ENCODE data around the gene STAM2.
"Not testable (repeated sequence)": the region's sequence is repeated elsewhere in the genome, so short reads cannot be mapped to it uniquely, and the experiment has no call there.

Gene STAM2
- total RNA-seq, result 14.1 to 61.3 (median 53.4) reads per million in 9 experiments

DNA sequence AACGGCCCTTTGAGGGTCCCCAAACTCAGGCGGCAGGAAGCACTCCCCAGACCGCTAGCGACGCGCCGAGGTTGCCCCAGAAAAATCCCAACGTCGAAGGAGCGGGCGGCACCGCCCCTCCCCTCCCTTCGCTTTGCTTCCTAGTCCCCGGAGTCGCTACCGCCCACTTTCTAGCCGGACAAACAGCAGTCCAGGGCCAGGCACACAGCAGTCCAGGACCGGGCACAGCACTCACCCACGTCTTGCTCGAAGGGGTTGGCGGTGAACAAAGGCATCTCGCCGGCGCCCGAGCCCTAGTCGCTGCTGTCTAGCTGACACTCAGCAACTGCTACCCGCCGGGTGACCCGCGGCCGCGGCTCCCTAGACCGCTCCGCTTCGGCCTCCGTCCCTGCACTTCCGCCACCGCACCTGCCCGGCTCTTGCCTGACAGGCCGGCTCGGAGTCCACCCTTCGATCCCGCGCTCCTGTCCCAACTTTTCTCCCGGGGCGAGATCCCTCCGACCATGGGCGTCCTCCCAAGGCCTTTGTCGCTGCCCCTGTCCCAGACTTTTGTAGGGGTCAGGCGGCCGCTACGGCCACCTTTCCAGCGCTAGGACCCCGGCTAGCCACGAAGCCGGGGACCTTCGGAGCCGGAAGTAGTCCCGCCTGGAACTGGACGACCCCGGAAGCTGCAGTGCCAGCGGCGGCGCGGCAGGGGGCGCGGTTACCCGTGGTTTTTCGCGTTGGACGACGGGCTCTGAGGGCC lies at the start of gene STAM2:
TSS of gene STAM2 (minus strand) at position 396 of the 745 bp plus-strand sequence. CDS start at position 275, 121 bp downstream.
- H3K27me3 Mint-ChIP-seq, result peaks cover under 1 to 15% of the 10 kb centered on the region in 2 donors
- H3K27ac Mint-ChIP-seq, result peak within 1 kb of the TSS; percentile 100
- H3K9me3 Mint-ChIP-seq, result no peaks in the 10 kb centered on the region
- H3K4me3 Mint-ChIP-seq, result peak within 1 kb of the TSS; percentile 98 to 99
- peak; percentile 91 to 96 (median 95) for DNase-seq
- H3K36me3 Mint-ChIP-seq (ENCODE audit: insufficient read depth), result peaks cover 9% of the 10 kb centered on the region
- H3K4me1 Mint-ChIP-seq (ENCODE audit: low read depth in 2 of 2), result peaks cover 22 to 31% of the 10 kb centered on the region in 2 donors
- peak; percentile 89 for ATAC-seq (replicated peaks)

DNA sequence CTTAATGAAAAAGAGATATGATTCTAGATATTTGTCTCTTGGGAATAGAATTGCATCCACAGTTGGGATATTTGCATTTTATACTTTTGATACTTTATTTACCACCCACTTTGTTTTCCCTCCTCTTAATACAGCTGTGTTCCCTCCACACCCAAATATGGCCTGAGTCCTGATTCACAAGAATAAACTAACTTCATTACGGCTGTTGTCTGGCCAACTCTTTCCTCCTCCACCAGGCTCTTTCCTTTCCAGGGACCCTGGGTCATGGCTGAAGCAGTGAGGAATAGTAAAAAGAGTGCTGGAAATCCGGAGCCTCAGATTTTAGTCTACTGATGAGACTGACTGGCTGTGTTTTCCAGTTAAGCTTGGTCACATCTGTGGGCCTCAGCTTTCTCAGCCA lies 48.4 kb upstream of the STAM2 start:
- Mint-ChIP-seq H3K27me3 (peaks cover 24 to 25% of the 10 kb centered on the region in 2 donors), H3K27ac (no peak overlapping the region), H3K4me1 (ENCODE audit: low read depth in 2 of 2) (no peaks in the 10 kb centered on the region), H3K36me3 (ENCODE audit: insufficient read depth) (no peaks in the 10 kb centered on the region), H3K9me3 (no peaks in the 10 kb centered on the region), H3K4me3 (no peak overlapping the region)
- ATAC-seq (replicated peaks), result no peak
- no peak for DNase-seq

DNA sequence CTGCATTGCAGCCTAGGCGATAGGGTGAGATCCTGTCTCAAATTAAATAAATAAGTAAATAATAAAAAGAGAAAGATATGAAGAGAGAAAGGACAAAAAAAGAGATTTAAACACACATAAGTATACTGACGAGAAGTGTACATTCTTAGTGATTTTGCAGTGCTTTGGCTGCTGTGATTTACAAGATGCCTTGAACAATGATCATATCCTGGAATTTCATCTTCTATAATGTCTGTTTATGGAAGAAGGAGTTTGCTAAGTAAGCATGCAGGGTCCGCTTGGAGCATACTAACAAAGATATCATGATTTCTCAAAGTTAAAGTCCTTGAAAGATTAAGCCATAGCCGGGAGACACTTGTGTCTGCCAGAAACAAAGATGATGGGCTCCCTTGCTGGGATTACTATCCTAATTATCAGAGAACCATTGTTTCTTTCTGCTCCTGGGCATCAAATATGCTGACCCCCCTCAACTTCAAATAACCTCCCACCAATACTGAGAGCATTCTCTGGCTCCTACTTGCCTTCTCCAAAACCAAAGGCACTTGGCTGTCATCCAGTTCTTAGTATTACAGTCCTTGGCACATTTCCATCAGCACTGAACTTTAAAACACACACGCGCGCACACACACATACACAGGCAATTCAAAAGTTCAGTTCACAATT lies 47.5 kb upstream of the STAM2 start:
- H3K27ac Mint-ChIP-seq, result no peak overlapping the region
- H3K4me3 Mint-ChIP-seq, result no peak overlapping the region
- no peaks in the 10 kb centered on the region for H3K4me1 Mint-ChIP-seq (ENCODE audit: low read depth in 2 of 2)
- no peak for ATAC-seq (replicated peaks)
- no peak for DNase-seq
- no peaks in the 10 kb centered on the region for H3K9me3 Mint-ChIP-seq
- H3K36me3 Mint-ChIP-seq (ENCODE audit: insufficient read depth), result no peaks in the 10 kb centered on the region
- H3K27me3 Mint-ChIP-seq, result peaks cover 24 to 25% of the 10 kb centered on the region in 2 donors

DNA sequence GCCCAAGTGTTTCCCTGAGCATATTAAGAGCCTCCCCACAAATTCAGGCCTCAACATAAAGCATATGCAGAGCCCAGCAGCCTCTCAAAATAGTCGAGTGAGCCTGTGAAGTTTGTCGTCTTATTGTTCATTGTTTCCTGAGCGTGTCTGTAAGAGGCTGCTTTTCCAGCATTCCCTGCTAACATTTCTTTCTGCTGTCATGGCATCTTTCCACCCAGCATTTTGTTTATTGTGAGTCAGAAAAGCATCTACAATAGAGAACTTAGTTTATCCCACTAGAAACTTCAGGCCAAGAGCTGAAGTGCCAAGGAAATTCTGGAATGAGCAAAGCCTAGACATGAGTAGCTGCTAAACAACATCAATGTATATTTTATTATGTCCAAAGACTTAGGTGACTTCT lies 46.3 kb upstream of the STAM2 start:
- no peaks in the 10 kb centered on the region for H3K4me1 Mint-ChIP-seq (ENCODE audit: low read depth in 2 of 2)
- H3K4me3 Mint-ChIP-seq, result no peak overlapping the region
- H3K9me3 Mint-ChIP-seq, result no peaks in the 10 kb centered on the region
- DNase-seq, result no peak
- no peaks in the 10 kb centered on the region for H3K36me3 Mint-ChIP-seq (ENCODE audit: insufficient read depth)
- no peak overlapping the region for H3K27ac Mint-ChIP-seq
- peaks cover 18 to 24% of the 10 kb centered on the region in 2 donors for H3K27me3 Mint-ChIP-seq
- no peak for ATAC-seq (replicated peaks)

DNA sequence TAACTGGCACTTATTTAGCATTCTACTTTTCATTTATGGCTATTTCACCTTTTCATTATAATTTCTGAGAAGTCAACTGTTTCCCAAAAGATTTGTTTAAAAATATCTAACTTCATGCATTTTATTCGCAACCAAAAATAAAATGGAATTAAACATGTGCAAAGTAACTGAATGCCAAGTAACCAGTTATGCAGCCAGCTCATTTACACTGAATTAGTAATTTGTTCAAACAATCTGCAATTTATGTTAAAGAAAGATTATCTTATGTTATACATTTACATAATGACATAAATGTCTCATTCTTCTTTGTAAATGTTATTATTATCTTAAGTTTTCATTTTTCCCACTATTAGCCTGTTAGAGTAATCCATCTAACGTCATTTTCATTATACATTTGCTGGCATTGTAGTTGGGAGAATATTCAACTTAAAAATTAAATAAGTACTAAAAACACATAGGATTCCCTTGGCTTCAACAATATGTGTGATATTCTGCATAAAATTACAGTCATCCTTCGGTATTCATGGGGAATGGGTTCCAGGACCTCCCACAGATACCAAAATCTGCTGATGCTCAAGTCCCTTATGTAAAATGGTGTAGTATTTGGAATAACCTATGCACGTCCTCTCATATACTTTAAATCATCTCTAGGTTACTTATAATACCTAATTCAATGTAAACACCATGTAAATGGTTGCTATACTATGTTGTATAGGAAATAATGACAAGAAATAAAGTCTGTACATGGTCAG lies 43.7 kb upstream of the STAM2 start:
- Mint-ChIP-seq H3K4me1 (ENCODE audit: low read depth in 2 of 2) (no peaks in the 10 kb centered on the region), H3K9me3 (no peaks in the 10 kb centered on the region), H3K36me3 (ENCODE audit: insufficient read depth) (no peaks in the 10 kb centered on the region), H3K27me3 (peaks cover 5 to 17% of the 10 kb centered on the region in 2 donors), H3K4me3 (no peak overlapping the region), H3K27ac (no peak overlapping the region)
- ATAC-seq (replicated peaks) (no peak), DNase-seq (no peak)

DNA sequence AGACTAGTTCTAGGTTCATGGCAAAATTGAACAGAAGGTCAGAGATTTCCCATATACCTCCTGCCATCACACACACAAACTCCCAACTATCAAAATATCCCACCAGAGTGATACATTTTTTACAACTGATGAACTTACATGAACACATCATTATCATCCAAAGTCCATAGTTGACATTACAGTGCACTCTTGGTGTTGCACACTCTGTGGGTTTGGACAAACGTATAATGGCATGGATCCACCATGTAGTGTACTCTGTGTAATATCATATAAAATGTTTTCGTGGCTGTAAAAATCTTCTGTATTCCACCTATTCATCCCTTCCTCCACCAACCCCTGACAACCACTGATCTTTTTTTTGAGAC lies 25.9 kb upstream of the STAM2 start:
- ATAC-seq (replicated peaks) (no peak), DNase-seq (no peak)
- Mint-ChIP-seq H3K4me1 (ENCODE audit: low read depth in 2 of 2) (no peaks in the 10 kb centered on the region), H3K36me3 (ENCODE audit: insufficient read depth) (no peaks in the 10 kb centered on the region), H3K27ac (no peak overlapping the region), H3K9me3 (no peaks in the 10 kb centered on the region), H3K27me3 (peaks cover 39 to 61% of the 10 kb centered on the region in 2 donors), H3K4me3 (no peak overlapping the region)

DNA sequence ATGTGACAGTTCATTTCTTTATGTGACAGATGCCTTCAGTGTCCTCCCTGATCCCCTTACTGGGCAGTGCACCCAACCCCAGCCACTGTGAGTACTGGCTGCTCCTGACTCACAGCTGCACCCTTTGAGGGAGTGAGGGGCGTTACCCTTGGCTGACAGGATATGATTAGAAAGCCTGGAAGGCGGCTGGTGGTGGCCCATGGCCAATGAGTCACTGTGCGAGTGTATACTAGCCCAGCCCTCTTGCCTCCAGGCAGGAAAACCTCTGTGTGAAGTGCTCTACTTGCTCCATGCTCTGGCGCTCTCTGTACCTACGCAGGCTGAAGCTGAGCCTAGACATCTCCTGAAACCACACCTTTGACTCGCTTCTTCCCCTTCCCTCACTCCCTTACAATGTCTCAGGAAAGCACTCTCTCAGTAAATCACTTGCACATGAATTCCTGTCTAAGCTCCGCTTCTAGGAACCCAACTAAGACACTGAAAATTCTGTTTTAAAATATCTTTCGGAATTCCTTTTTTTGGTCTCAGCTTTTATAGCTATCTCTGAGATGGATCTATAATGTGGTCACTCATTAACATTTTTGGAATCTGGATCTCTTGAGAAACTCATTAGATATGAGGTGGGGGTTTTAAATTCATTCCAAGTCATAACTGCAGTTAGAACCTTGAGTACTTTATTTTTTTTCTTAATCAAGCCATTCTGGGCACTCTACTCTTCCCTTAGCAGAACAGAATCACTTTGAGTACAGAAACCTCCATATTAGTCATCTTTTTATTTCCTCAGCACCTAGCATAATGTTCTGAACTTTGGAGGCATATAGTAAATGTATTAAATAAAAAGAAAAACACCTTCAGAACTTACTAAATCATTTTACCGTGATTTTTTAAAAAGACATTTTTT lies 25.3 kb upstream of the STAM2 start:
- Mint-ChIP-seq H3K36me3 (ENCODE audit: insufficient read depth) (no peaks in the 10 kb centered on the region), H3K4me1 (ENCODE audit: low read depth in 2 of 2) (no peaks in the 10 kb centered on the region), H3K27me3 (peaks cover 39 to 67% of the 10 kb centered on the region in 2 donors), H3K4me3 (no peak overlapping the region), H3K9me3 (no peaks in the 10 kb centered on the region), H3K27ac (no peak overlapping the region)
- no peak for DNase-seq
- ATAC-seq (replicated peaks), result no peak

DNA sequence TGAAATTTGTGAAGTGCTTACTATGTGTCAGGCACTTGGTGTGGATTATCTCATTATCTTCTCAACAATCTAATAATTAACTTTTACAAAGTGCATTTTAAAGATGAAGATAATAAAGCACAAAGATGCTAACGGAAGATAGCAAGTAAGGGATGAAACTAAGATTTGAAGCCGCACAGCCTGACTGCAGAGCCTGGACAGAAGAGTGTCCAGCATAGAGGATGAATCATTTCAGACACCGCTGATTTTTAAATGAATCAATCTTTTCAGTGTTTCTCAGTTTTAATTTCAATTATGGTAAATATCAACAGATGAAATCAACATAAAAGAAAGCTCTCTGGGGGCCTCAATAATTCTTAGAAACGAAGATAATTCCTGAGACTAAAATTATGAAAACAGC lies 24.5 kb upstream of the STAM2 start:
- no peak overlapping the region for H3K4me3 Mint-ChIP-seq
- no peak for ATAC-seq (replicated peaks)
- no peaks in the 10 kb centered on the region for H3K9me3 Mint-ChIP-seq
- peaks cover 45 to 74% of the 10 kb centered on the region in 2 donors for H3K27me3 Mint-ChIP-seq
- no peaks in the 10 kb centered on the region for H3K4me1 Mint-ChIP-seq (ENCODE audit: low read depth in 2 of 2)
- H3K27ac Mint-ChIP-seq, result no peak overlapping the region
- no peaks in the 10 kb centered on the region for H3K36me3 Mint-ChIP-seq (ENCODE audit: insufficient read depth)
- DNase-seq, result no peak

DNA sequence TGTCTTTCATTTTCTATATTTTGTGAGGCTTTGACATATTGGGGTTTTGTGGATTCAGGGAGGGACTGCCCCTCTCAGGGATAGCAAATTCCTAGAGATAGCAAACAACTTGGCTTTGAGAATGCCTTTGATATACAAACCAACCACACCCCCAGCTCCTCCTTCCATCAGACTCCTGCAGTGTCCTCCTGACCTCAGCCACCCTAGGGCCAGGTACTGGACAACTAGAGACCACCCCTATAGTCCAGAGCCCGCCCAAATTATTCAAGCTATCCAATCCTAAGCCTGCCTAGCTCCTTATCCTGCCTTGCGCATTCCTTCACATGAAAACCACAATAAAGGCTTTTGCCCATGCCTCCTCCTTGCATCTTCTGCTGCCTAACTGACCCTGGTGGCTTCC lies 22.9 kb upstream of the STAM2 start:
- H3K9me3 Mint-ChIP-seq, result no peaks in the 10 kb centered on the region
- no peak overlapping the region for H3K27ac Mint-ChIP-seq
- H3K36me3 Mint-ChIP-seq (ENCODE audit: insufficient read depth), result no peaks in the 10 kb centered on the region
- peaks cover 55 to 81% of the 10 kb centered on the region in 2 donors for H3K27me3 Mint-ChIP-seq
- H3K4me1 Mint-ChIP-seq (ENCODE audit: low read depth in 2 of 2), result no peaks in the 10 kb centered on the region
- H3K4me3 Mint-ChIP-seq, result no peak overlapping the region
- no peak for ATAC-seq (replicated peaks)
- no peak for DNase-seq

DNA sequence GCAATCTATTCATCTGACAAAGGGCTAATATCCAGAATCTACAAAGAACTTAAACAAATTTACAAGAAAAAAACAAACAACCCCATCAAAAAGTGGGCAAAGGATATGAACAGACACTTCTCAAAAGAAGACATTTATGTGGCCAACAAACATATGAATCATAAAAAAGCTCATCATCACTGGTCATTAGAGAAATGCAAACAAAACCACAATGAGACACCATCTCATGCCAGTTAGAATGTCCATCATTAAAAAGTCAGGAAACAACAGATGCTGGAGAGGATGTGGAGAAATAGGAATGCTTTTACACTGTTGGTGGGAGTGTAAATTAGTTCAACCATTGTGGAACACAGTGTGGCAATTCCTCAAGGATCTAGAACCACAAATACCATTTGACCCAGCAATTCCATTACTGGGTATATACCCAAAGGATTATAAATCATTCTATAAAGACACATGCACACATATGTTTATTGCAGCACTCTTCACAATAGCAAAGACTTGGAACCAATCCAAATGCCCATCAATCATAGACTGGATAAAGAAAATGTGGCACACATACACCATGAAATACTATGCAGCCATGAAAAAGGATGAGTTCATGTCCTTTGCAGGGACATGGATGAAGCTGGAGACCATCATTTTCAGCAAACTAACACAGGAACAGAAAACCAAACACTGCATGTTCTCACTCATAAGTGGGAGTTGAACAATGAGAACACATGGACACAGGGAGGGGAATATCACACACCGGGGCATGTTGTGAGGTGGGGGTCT lies 22.1 kb upstream of the STAM2 start:
- not testable (repeated sequence) for H3K4me3 Mint-ChIP-seq; DNase-seq; H3K36me3 Mint-ChIP-seq (ENCODE audit: insufficient read depth); H3K9me3 Mint-ChIP-seq; ATAC-seq (replicated peaks); H3K4me1 Mint-ChIP-seq (ENCODE audit: low read depth in 2 of 2); H3K27ac Mint-ChIP-seq
- peaks cover 58 to 83% of the 10 kb centered on the region in 2 donors for H3K27me3 Mint-ChIP-seq

DNA sequence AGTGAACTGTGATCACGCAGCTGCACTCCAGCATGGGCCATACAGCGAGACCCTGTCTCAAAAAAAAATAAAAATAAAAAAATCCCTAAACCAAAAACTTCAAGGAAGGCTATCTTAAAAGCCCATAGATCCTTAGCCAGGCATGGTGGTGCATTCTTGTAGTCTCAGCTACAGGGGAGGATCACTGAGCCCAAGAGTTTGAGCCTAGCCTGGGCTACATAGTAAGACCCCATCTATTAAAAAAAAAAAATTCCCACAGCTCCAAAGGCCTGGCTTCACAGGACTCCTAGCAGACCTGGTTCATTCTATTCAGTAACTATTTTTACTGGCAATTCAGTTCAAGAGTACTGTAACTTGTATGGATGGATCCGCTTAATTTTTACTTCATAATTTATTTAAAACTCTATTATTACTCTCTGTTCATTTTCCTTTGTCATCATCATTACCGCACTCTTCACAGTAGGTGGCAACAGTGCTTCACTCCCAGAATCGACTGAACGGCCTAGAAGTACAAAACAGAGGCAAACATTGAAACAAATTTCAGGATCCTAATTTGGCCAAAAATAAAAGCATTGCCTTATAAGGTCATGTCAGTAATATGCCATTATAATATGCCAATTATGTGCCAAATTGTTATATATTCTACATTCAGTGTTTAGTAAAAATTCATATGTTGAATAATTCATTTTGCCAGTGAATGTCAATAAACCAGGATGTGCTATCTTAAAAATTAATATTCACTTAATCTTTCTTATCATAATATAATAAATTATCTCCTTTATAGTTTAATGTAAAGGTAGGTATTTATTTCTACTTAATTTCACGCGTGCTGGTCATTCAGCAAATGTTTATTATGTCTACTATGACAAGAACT lies 14.3 kb upstream of the STAM2 start:
- Mint-ChIP-seq H3K27ac (no peak overlapping the region), H3K4me3 (no peak overlapping the region), H3K9me3 (no peaks in the 10 kb centered on the region), H3K27me3 (peaks cover 55 to 61% of the 10 kb centered on the region in 2 donors), H3K4me1 (ENCODE audit: low read depth in 2 of 2) (no peaks in the 10 kb centered on the region), H3K36me3 (ENCODE audit: insufficient read depth) (no peaks in the 10 kb centered on the region)
- ATAC-seq (replicated peaks) (peak; percentile 29), DNase-seq (no peak)

DNA sequence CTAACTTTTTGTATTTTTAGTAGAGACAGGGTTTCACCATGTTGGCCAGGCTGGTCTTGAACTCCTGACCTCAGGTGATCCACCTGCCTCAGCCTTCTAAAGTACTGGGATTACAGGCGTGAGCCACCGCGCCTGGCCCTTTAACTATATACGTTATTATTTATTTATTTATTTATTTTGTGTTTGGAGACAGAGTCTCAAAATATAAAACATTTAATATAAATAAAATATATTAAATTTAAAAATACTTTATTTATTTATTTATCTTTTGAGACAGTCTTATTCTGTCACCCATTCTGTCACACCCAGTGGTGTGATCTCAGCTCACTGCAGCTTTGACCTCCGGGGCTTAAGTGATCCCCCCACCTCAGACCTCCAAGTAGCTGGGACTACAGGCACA lies 11.2 kb upstream of the STAM2 start:
- DNase-seq; H3K4me3 Mint-ChIP-seq; H3K36me3 Mint-ChIP-seq (ENCODE audit: insufficient read depth); H3K4me1 Mint-ChIP-seq (ENCODE audit: low read depth in 2 of 2); H3K9me3 Mint-ChIP-seq; ATAC-seq (replicated peaks); H3K27ac Mint-ChIP-seq: not testable (repeated sequence)
- peaks cover 53 to 59% of the 10 kb centered on the region in 2 donors for H3K27me3 Mint-ChIP-seq

Measured in effector memory CD8-positive, alpha-beta T cell (primary cell).